GM23338 (cell line): ENCODE measurements around the gene CHST11.

Experiments used
- CREB1 ChIP-seq: fragments of 250-450 bp; sonication (Bioruptor Pico); IDR thresholded peaks from 2 replicates; pipeline ENCODE4 v1.5.0; 2020; ENCODE audit warnings: low read depth, mild to moderate bottlenecking, moderate library complexity
- CTCF ChIP-seq, 2 experiments: fragments of 200-600 bp in 1 of 2; sonication (generic) in 1 of 2; conservative IDR thresholded peaks; 2 replicates each; pipeline versions ENCODE4 v1.5.1 to v1.6.1; 2016 to 2017; ENCODE audit warnings: antibody characterized with exemption in 2 of 2, low read depth in 2 of 2, mild to moderate bottlenecking in 2 of 2, moderate library complexity in 1 of 2
- ETS1 ChIP-seq: IDR thresholded peaks from 2 replicates; pipeline ENCODE4 v1.6.1; 2016; ENCODE audit warnings: antibody characterized with exemption
- EZH2 ChIP-seq: fragments of 200-600 bp; sonication (generic); IDR thresholded peaks from one replicate; pipeline ENCODE4 v1.8.0; 2017; ENCODE audit warnings: antibody characterized with exemption, mild to moderate bottlenecking, low read depth; ENCODE audit not compliant: unreplicated experiment
- EZH2phosphoT487 ChIP-seq: fragments of 200-600 bp; sonication (generic); IDR thresholded peaks from one replicate; pipeline ENCODE4 v1.8.1; 2018; ENCODE audit warnings: antibody characterized with exemption; ENCODE audit not compliant: unreplicated experiment
- JUNB ChIP-seq: IDR thresholded peaks from one replicate; pipeline ENCODE4 v1.6.1; 2016; ENCODE audit warnings: antibody characterized with exemption; ENCODE audit not compliant: unreplicated experiment
- NANOG ChIP-seq: IDR thresholded peaks from 2 replicates; pipeline ENCODE4 v1.6.1; 2016; ENCODE audit warnings: antibody characterized with exemption, borderline replicate concordance
- POLR2AphosphoS5 ChIP-seq: IDR thresholded peaks from 2 replicates; pipeline ENCODE4 v1.6.1; 2016; ENCODE audit warnings: antibody characterized with exemption, low read depth
- REST ChIP-seq: IDR thresholded peaks from one replicate; pipeline ENCODE4 v1.6.1; 2018; ENCODE audit warnings: antibody characterized with exemption; ENCODE audit not compliant: unreplicated experiment
- ZNF114 ChIP-seq: fragments of 250-450 bp; sonication (Bioruptor Pico); IDR thresholded peaks from 2 replicates; pipeline ENCODE4 v1.5.0; 2020; ENCODE audit warnings: mild to moderate bottlenecking, moderate library complexity
- ZNF331 ChIP-seq: fragments of 250-450 bp; sonication (Bioruptor Pico); IDR thresholded peaks from 2 replicates; pipeline ENCODE4 v1.5.0; 2020; ENCODE audit warnings: low read depth, mild to moderate bottlenecking, moderate library complexity
- ZNF462 ChIP-seq: fragments of 250-450 bp; sonication (Bioruptor Pico); IDR thresholded peaks from 2 replicates; pipeline ENCODE4 v1.5.0; 2020; ENCODE audit warnings: mild to moderate bottlenecking, moderate library complexity

GRCh38 chr12:104704224-104704779, 247.6 kb downstream of the CHST11 start:
- TF ChIP-seq CTCF (conservative IDR thresholded peaks at IDR 0.05; ENCODE audit: low read depth in 2 of 2) = no peak
- no peak for TF ChIP-seq EZH2
- no peak for TF ChIP-seq CREB1
- TF ChIP-seq REST = no peak
- TF ChIP-seq EZH2phosphoT487 = no peak
- no peak for TF ChIP-seq POLR2AphosphoS5
- TF ChIP-seq JUNB = no peak
- TF ChIP-seq ETS1 = no peak
- no peak; the same call in 1 of the 2 replicates for TF ChIP-seq ZNF114 (CRISPR knock-in tag)
- TF ChIP-seq NANOG = no peak
- no peak for TF ChIP-seq ZNF331 (CRISPR knock-in tag)
- 0 out of 2 replicates have a peak, but pooled peaks have one; percentile 57 for TF ChIP-seq ZNF462 (CRISPR knock-in tag)
